HL-60/S4 treated with phorbol 12-myristate 13-acetate at 8.2 ng/mL for 4 days and 3 days (cell line): ENCODE results near the gene RPL12.

Source experiments
- in situ Hi-C: fragments of 300-500 bp; cut with MboI; formaldehyde crosslinking; loops from 2 replicates; pipeline ENCODE4 v1.15.0; 2022; ENCODE audit warnings: low sequenced_read_pairs

The RPL12 gene

GRCh38 chr9:127407492-127407843 is 43.7 kb downstream of the RPL12 start:
- in situ Hi-C loops: no loop called here

DNA sequence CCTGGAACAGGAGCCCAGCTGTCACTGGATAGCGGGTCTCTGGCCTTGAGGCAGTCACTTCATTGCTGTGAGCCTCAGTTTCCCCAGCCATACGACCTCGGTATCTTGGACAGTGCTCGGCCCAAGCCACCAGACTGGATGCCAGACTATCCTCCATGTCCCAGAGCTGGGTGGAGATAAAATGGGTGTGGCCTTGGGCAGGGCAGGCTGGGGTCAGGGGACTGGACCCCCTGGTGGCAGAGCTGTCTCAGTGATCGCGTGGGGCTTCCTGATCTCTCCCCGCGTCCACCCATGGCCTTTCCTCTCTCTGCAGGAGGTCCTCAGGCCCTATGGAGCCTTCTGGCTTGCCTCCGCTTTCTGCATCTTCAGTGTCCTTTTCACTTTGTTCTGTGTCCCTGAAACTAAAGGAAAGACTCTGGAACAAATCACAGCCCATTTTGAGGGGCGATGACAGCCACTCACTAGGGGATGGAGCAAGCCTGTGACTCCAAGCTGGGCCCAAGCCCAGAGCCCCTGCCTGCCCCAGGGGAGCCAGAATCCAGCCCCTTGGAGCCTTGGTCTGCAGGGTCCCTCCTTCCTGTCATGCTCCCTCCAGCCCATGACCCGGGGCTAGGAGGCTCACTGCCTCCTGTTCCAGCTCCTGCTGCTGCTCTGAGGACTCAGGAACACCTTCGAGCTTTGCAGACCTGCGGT is 44.3 kb downstream of the RPL12 start:
- in situ Hi-C loops: no loop called here

GRCh38 chr9:127405344-127406125 is 45.7 kb downstream of the RPL12 start:
- in situ Hi-C loops: no loop called here

DNA sequence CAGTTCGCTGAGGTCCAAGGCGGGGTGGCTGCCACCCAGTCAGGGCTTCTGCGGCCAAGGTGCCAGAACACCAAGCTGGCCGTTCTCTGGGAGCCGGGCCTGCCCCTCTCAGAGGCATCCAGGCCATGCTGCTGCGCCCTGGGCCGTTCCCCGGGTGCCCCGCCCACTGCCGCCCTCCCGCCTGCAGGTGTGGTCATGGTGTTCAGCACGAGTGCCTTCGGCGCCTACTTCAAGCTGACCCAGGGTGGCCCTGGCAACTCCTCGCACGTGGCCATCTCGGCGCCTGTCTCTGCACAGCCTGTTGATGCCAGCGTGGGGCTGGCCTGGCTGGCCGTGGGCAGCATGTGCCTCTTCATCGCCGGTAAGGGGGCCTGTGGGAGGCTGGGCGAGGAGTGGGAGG is 46.6 kb downstream of the RPL12 start:
- in situ Hi-C loops: no loop called here

DNA sequence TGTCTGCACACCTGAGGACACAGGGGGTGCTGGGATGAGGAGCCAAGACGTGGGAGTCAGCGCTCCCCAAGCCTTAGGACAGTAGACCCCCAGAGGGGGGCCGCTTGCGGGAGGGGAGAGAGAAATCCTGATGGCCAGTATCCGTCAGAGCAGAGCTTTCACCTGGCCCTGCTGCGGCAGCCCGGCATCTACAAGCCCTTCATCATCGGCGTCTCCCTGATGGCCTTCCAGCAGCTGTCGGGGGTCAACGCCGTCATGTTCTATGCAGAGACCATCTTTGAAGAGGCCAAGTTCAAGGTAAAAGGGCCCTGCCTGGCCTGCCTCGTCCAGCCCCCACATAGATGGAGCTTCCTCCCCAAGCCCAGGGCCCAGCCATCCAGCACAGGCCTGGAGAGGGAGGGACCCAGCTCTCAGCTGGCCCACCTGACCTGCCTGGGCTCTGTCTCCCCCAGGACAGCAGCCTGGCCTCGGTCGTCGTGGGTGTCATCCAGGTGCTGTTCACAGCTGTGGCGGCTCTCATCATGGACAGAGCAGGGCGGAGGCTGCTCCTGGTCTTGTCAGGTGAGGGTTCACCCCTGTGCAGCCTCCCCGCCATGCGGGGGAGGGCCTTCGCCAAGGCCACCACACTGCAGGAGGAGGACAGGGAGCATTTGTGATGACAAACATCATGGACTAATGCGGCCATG is 47.6 kb downstream of the RPL12 start:
- in situ Hi-C loops: no loop called here

DNA sequence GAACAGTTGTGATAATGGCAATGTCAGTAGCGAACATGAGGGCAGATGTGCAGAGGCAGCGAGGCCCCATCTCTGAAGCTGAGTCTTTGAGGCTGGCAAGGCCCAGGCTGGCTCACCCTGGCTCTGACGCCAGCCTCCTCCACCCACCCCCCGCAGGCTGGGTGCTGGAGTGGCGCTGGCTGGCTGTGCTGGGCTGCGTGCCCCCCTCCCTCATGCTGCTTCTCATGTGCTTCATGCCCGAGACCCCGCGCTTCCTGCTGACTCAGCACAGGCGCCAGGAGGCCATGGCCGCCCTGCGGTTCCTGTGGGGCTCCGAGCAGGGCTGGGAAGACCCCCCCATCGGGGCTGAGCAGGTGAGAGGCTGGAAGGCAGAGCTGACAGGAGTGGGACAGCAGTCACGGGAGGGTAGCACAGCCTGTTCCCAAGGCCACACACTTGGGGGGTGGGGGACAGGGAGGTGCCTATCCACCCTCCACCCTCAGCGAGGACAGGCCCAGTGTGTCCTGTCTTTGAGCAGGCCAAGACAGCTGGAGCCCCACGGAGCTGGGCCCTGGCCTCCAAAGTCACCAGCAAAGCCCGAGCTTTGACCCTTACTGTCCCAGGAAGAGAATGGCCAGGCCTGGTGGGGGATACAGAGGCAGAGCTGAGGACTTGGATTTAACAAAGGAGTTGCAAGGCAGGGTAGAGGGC is 48.7 kb downstream of the RPL12 start:
- in situ Hi-C loops: no loop called here

- in situ Hi-C loops: no loop called here
These were observed 51.4 kb downstream of the RPL12 start for GRCh38 chr9:127399736-127400269.

DNA sequence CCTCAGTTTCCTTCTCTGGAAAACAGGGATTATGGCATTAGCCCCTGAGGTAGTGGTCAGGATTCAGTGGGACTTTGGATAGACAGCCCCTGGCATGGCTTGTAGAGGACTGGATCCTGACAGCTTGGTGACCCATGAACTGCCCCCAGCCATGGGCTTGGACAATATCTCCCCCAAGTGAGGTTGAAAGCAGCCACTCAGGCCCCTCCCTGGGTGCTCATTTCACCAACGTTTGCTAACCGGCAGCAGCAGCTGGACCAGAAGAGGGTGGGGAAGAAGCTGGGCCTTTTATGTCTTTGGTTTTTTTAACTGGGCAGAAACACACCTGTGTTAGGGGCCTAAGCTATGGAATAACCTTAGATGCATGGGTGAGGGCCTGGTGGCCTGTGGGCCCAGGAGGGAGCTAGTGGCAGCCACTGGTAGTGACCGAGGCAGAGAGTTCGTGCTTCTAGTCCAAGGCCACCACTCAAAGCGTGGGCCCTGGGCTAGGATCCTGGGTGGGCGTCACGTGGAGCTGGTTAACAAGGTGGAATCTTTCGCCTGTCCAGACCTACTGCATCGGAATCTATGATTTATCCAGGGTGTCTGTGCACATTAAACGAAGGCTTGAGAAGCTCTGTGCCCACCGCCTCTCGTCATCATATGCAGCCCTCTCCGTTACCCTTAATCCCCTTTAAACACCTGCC is 52.3 kb downstream of the RPL12 start:
- in situ Hi-C loops: no loop called here

- in situ Hi-C loops: no loop called here
These were observed 52.9 kb downstream of the RPL12 start for GRCh38 chr9:127398275-127398647.
